ENCODE data around the gene CABLES2.

DNA sequence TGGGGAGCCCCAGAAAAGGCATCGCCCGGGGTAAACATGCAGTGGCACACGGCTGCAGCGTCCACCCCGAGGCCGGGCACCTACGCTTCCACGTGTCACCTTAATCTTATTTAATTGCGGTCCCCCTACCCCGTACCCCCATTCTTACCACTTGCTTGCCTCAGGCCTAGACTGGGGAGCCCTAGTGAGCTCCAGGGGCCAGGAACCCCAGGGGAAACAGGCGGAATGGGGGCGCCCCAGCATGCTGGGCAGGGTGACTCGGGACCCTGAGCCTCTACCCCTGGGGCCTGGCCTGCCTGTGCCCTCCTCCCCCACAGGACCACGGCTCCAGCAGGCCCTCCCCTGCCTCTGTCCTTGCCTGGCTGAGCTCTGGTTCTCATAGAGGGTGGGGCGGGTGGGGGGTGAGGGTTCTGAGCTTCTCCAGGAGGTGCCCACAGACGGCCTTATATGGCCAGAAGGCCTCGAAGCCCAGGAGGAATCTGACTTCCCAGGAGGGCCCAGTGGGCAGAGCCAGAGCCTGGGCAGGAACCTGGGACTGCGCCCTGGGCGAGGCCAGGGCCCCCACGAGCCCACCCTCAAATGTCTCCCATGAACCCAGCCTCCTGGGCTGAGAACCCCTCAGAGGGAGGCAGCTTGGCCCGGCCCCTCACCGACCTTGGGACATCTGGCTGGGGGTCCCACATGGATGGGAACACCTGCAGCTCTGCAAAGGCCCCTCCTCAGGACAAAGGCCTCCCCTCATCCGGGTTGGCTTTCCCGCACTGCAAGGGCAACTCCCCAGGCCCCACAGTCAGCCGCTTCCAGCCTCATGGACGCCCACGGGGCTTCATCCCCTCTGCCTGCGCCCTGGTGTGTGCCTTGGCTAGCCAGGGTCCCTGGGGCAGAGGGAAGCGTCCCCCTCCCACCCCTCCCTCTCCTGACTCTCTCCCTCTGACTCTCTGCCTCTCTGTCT, 34.8 kb downstream of the CABLES2 start:
- TF ChIP-seq, protein P1, sequence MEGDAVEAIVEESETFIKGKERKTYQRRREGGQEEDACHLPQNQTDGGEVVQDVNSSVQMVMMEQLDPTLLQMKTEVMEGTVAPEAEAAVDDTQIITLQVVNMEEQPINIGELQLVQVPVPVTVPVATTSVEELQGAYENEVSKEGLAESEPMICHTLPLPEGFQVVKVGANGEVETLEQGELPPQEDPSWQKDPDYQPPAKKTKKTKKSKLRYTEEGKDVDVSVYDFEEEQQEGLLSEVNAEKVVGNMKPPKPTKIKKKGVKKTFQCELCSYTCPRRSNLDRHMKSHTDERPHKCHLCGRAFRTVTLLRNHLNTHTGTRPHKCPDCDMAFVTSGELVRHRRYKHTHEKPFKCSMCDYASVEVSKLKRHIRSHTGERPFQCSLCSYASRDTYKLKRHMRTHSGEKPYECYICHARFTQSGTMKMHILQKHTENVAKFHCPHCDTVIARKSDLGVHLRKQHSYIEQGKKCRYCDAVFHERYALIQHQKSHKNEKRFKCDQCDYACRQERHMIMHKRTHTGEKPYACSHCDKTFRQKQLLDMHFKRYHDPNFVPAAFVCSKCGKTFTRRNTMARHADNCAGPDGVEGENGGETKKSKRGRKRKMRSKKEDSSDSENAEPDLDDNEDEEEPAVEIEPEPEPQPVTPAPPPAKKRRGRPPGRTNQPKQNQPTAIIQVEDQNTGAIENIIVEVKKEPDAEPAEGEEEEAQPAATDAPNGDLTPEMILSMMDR (conservative IDR thresholded peaks at IDR 0.05; ENCODE audit: low read length) = no peak
- TF ChIP-seq EZH2phosphoT487 (IDR thresholded peaks at IDR 0.05; ENCODE audit: borderline replicate concordance, low read depth, low read length) = no peak

Measured in OCI-LY7 (cell line).